Prostate gland (tissue), 2 donors: ENCODE measurements around the gene CREG1.

Source experiments
- CTCF ChIP-seq, 4 experiments: fragments of 200-600 bp in 2 of 4; fragments of 450-650 bp in 2 of 4; sonication (generic) in 2 of 4; IDR thresholded peaks; 1 replicate in 3 of 4; 2 replicates in 1 of 4; pipeline ENCODE4 v1.5.1; 2016 to 2019; ENCODE audit warnings: antibody characterized with exemption in 4 of 4, mild to moderate bottlenecking in 2 of 4, moderate library complexity in 2 of 4
- POLR2A ChIP-seq: fragments of 450-650 bp; IDR thresholded peaks from one replicate; pipeline ENCODE4 v1.6.1; 2016; ENCODE audit warnings: antibody characterized with exemption, mild to moderate bottlenecking
- POLR2AphosphoS5 ChIP-seq: sonication (generic); formaldehyde crosslinking; IDR thresholded peaks from one replicate; pipeline ENCODE4 v1.6.1; 2017; ENCODE audit warnings: antibody characterized with exemption

- no peak for TF ChIP-seq CTCF (IDR thresholded peaks at IDR 0.05)
- TF ChIP-seq POLR2A: no peak
- TF ChIP-seq POLR2AphosphoS5: no peak
Measured at GRCh38 chr1:167548059-167548932, 5.3 kb downstream of the CREG1 start.
